Activated naive CD4-positive, alpha-beta T cell treated with anti-CD3 and anti-CD28 coated beads, Interleukin-2, amount 10 ng/mL, durations not matched to agents 7 days and 5 days (primary cell): Measurements from ENCODE around the gene GEMIN4.
"Not testable (repeated sequence)": the region's sequence is repeated elsewhere in the genome, so short reads cannot be mapped to it uniquely, and the experiment has no call there.

Experiments
- CTCF ChIA-PET: fragments of 350-600 bp; sonication (Branson Sonifier 250); formaldehyde crosslinking; loops from one replicate; lab custom pipeline; 2021; ENCODE audit warnings: antibody characterized with exemption; lab: Charles Lee
- DNase-seq: peaks from one replicate; pipeline ENCODE4 v3.0.0-alpha.2; 2020
- H3K27ac Mint-ChIP-seq: one replicate; pipeline ENCODE4 v1.8.0; 2021; ENCODE audit warnings: mild to moderate bottlenecking, moderate library complexity, mixed read lengths
- H3K27me3 Mint-ChIP-seq: one replicate; pipeline ENCODE4 v1.8.0; 2021; ENCODE audit warnings: mild to moderate bottlenecking, mixed read lengths
- H3K36me3 Mint-ChIP-seq: one replicate; pipeline ENCODE4 v1.8.0; 2021; ENCODE audit warnings: mixed read lengths
- H3K4me1 Mint-ChIP-seq: one replicate; pipeline ENCODE4 v1.8.0; 2021; ENCODE audit warnings: mixed read lengths
- H3K4me3 Mint-ChIP-seq: one replicate; pipeline ENCODE4 v1.8.0; 2021; ENCODE audit warnings: mild to moderate bottlenecking, moderate library complexity, mixed read lengths
- H3K9me3 Mint-ChIP-seq: one replicate; pipeline ENCODE4 v1.8.0; 2021; ENCODE audit warnings: mixed read lengths

Gene GEMIN4

GRCh38 chr17:752002-752619 is at the start of gene GEMIN4:
GEMIN4 (minus strand) TSS chr17:752264; CDS start chr17:752142, 122 bp downstream.
- peaks cover 31% of the 10 kb centered on the region for H3K36me3 Mint-ChIP-seq
- H3K4me1 Mint-ChIP-seq = peaks cover 33% of the 10 kb centered on the region
- H3K27me3 Mint-ChIP-seq = no peaks in the 10 kb centered on the region
- H3K27ac Mint-ChIP-seq = peak within 1 kb of the TSS; percentile 92
- DNase-seq = peak; percentile 97
- H3K9me3 Mint-ChIP-seq = peaks cover 5% of the 10 kb centered on the region
- CTCF ChIA-PET = interaction anchor here (1.3 to 1.5 kb wide), 3 partner anchors 12 to 229 kb away, joined by 3 to 4 read pairs (median 4); partner anchors contain the start of genes GLOD4 and MRM3
- H3K4me3 Mint-ChIP-seq = peak within 1 kb of the TSS; percentile 95

GRCh38 chr17:801660-802059 is 49.6 kb upstream of the GEMIN4 start:
- no peak overlapping the region for H3K4me3 Mint-ChIP-seq
- no peak overlapping the region for H3K27ac Mint-ChIP-seq
- no peak for DNase-seq
- H3K4me1 Mint-ChIP-seq = no peaks in the 10 kb centered on the region
- H3K9me3 Mint-ChIP-seq = no peaks in the 10 kb centered on the region
- CTCF ChIA-PET = interaction anchor here (1.4 kb wide), 1 partner anchor 179 kb away, joined by 6 read pairs; no protein-coding TSS in a partner anchor
- no peaks in the 10 kb centered on the region for H3K27me3 Mint-ChIP-seq
- H3K36me3 Mint-ChIP-seq = no peaks in the 10 kb centered on the region

DNA sequence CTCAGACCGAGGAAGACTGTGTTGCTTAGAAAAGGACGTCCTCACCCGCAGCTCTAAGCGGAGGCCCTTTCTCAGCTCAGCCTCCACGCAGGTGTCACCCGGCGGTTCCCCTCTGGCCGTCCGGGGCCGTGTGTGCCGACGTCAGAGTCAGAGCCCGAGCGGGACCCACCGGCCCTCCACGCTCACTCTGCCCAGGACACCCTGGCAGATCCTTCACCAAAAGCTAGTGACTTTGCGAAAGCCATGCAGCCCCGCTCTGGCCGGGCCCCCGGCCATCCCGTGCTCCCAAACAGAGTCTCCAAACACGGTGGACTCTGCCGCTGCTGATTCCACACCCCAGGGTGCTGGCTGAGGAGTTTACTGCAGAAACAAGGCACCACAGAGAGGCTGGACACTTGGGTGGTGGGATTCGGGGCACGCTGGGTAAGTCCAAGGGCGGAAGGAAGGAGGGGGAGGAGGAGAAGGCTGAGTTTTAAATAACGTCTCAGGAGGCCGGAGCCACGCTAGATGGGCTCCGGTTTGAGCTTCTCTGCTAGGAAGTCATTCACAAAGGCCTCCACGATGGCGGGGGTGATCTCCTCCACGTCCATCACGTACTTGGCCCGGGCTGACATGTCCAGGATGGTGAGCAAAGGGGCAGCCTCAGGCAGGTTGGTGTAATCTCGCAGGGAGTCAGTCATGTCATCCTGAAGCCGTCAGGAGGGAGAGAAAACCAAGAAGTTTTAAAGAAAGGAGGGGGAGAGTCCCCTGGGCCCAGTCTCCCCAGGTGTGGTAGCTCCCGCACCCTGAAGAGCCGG is 48.6 kb upstream of the GEMIN4 start:
- no peaks in the 10 kb centered on the region for H3K27me3 Mint-ChIP-seq
- no peaks in the 10 kb centered on the region for H3K4me1 Mint-ChIP-seq
- DNase-seq = no peak
- no peaks in the 10 kb centered on the region for H3K36me3 Mint-ChIP-seq
- H3K4me3 Mint-ChIP-seq = no peak overlapping the region
- no peaks in the 10 kb centered on the region for H3K9me3 Mint-ChIP-seq
- CTCF ChIA-PET = no interaction called here
- H3K27ac Mint-ChIP-seq = no peak overlapping the region

- Mint-ChIP-seq H3K4me3 (no peak overlapping the region), H3K27ac (no peak overlapping the region), H3K27me3 (no peaks in the 10 kb centered on the region), H3K36me3 (no peaks in the 10 kb centered on the region), H3K9me3 (no peaks in the 10 kb centered on the region), H3K4me1 (peaks cover 7% of the 10 kb centered on the region)
- DNase-seq = no peak
- CTCF ChIA-PET = interaction anchor here (5.2 kb wide), 1 partner anchor 182 kb away, joined by 59 read pairs; the partner anchor contains the start of gene NXN
These were observed 47.2 kb upstream of the GEMIN4 start for GRCh38 chr17:799261-799660.

- DNase-seq = no peak
- Mint-ChIP-seq H3K27ac (no peak overlapping the region), H3K4me3 (no peak overlapping the region), H3K27me3 (no peaks in the 10 kb centered on the region), H3K36me3 (no peaks in the 10 kb centered on the region), H3K4me1 (peaks cover 7% of the 10 kb centered on the region), H3K9me3 (no peaks in the 10 kb centered on the region)
- CTCF ChIA-PET = interaction anchor here (1.0 to 5.2 kb wide), 2 partner anchors 183 to 198 kb away, joined by 3 to 59 read pairs; partner anchors contain the start of genes NXN and TIMM22
These were observed 46.2 kb upstream of the GEMIN4 start for GRCh38 chr17:798246-798645.

GRCh38 chr17:797236-797840 is 45.3 kb upstream of the GEMIN4 start:
- H3K36me3 Mint-ChIP-seq = peaks cover 5% of the 10 kb centered on the region
- no peaks in the 10 kb centered on the region for H3K27me3 Mint-ChIP-seq
- no peak overlapping the region for H3K27ac Mint-ChIP-seq
- DNase-seq = no peak
- no peaks in the 10 kb centered on the region for H3K9me3 Mint-ChIP-seq
- CTCF ChIA-PET = interaction anchor here (5.2 kb wide), 1 partner anchor 184 kb away, joined by 59 read pairs; the partner anchor contains the start of gene NXN
- H3K4me1 Mint-ChIP-seq = peaks cover 7% of the 10 kb centered on the region
- H3K4me3 Mint-ChIP-seq = no peak overlapping the region

DNA sequence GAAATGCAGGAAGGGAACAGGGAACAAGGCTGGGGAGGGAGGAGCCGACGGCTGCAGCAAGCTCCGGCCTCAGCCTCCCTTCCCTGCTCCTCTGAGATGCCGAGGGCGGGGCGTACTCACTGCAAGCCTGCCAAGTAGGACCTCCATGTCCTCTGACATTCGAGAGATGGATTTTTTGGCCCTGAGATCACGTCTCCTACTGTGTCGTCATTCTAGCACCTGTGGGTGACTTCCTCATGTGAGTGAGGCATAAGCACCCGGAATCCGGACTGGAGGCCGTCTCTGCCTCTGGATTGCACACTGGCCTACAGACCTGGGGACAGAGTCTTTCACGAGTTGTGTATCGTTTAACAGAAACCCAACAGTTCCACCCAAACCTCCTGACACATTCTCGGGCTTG is 44.5 kb upstream of the GEMIN4 start:
- no peaks in the 10 kb centered on the region for H3K9me3 Mint-ChIP-seq
- no peak for DNase-seq
- H3K4me3 Mint-ChIP-seq = no peak overlapping the region
- H3K27me3 Mint-ChIP-seq = no peaks in the 10 kb centered on the region
- CTCF ChIA-PET = interaction anchor here (0.6 to 5.2 kb wide), 3 partner anchors 185 to 449 kb away, joined by 3 to 59 read pairs (median 11); partner anchors contain the start of gene NXN
- no peak overlapping the region for H3K27ac Mint-ChIP-seq
- peaks cover 7% of the 10 kb centered on the region for H3K4me1 Mint-ChIP-seq
- peaks cover 8% of the 10 kb centered on the region for H3K36me3 Mint-ChIP-seq

DNA sequence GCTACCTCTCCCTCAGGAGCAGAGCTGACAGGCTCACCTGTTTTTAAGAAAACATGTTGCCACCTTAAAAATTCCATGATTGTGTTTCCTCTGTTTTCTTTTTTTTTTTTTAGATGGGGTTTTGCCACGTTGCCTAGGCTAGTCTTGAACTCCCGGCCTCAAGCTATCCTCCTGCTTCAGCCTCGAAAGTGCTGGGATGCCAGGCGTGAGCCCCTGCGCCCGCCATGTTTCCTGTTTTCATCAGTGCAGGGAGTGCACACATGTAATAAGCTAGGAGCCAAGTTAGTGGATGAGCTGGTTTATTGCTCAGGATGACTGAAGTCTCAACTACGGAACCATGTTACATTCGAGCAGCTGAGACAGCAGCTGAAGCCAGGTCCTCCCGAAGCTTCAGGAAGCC is 43.7 kb upstream of the GEMIN4 start:
- Mint-ChIP-seq H3K4me1 (peaks cover 7% of the 10 kb centered on the region), H3K9me3 (no peaks in the 10 kb centered on the region), H3K27me3 (no peaks in the 10 kb centered on the region), H3K27ac (no peak overlapping the region), H3K36me3 (peaks cover 16% of the 10 kb centered on the region), H3K4me3 (no peak overlapping the region)
- CTCF ChIA-PET = interaction anchor here (0.7 to 5.2 kb wide), 11 partner anchors 9 to 260 kb away, joined by 3 to 59 read pairs (median 7); partner anchors contain the start of genes NXN and TIMM22
- DNase-seq = no peak

- peaks cover 16% of the 10 kb centered on the region for H3K36me3 Mint-ChIP-seq
- H3K27me3 Mint-ChIP-seq = no peaks in the 10 kb centered on the region
- peaks cover 7% of the 10 kb centered on the region for H3K4me1 Mint-ChIP-seq
- no peak overlapping the region for H3K27ac Mint-ChIP-seq
- DNase-seq = no peak
- H3K9me3 Mint-ChIP-seq = no peaks in the 10 kb centered on the region
- CTCF ChIA-PET = interaction anchor here (0.7 to 5.2 kb wide), 12 partner anchors 9 to 261 kb away, joined by 3 to 59 read pairs (median 6); partner anchors contain the start of genes NXN and TIMM22
- H3K4me3 Mint-ChIP-seq = no peak overlapping the region
These were observed 43.2 kb upstream of the GEMIN4 start for GRCh38 chr17:795276-795675.

- H3K9me3 Mint-ChIP-seq = no peaks in the 10 kb centered on the region
- CTCF ChIA-PET = interaction anchor here (0.7 to 5.2 kb wide), 11 partner anchors 10 to 261 kb away, joined by 3 to 59 read pairs (median 7); partner anchors contain the start of genes NXN and TIMM22
- peak; percentile 66 for DNase-seq
- no peak overlapping the region for H3K4me3 Mint-ChIP-seq
- H3K4me1 Mint-ChIP-seq = peaks cover 7% of the 10 kb centered on the region
- H3K36me3 Mint-ChIP-seq = peaks cover 18% of the 10 kb centered on the region
- no peak overlapping the region for H3K27ac Mint-ChIP-seq
- no peaks in the 10 kb centered on the region for H3K27me3 Mint-ChIP-seq
These were observed 42.8 kb upstream of the GEMIN4 start for GRCh38 chr17:794876-795275.

- Mint-ChIP-seq H3K9me3 (no peaks in the 10 kb centered on the region), H3K4me1 (peaks cover 7% of the 10 kb centered on the region), H3K36me3 (peaks cover 21% of the 10 kb centered on the region), H3K27me3 (no peaks in the 10 kb centered on the region), H3K4me3 (no peak overlapping the region), H3K27ac (no peak overlapping the region)
- CTCF ChIA-PET = interaction anchor here (1.8 kb wide), 1 partner anchor 205 kb away, joined by 7 read pairs; the partner anchor contains the start of gene TIMM22
- DNase-seq = no peak
These were observed 40.2 kb upstream of the GEMIN4 start for GRCh38 chr17:792277-792676.

DNA sequence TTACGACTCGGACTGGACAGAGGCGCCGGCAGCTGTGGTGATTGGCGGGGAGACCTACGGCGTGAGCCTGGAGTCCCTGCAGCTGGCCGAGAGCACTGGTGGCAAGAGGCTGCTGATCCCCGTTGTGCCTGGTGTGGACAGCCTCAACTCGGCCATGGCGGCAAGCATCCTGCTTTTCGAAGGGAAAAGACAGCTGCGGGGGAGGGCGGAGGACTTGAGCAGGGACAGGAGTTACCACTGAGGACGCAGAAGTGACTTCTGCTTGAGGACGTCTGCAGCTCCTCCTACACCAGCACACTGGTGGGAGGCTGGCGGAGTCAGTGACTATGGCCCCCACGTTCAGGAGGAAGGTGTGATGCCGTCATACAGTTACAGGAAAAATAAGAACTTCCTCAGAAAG is 39.8 kb upstream of the GEMIN4 start:
- Mint-ChIP-seq H3K36me3 (peaks cover 23% of the 10 kb centered on the region), H3K4me3 (no peak overlapping the region), H3K27me3 (no peaks in the 10 kb centered on the region), H3K9me3 (no peaks in the 10 kb centered on the region), H3K4me1 (peaks cover 7% of the 10 kb centered on the region), H3K27ac (no peak overlapping the region)
- DNase-seq = no peak
- CTCF ChIA-PET = interaction anchor here (1.8 kb wide), 1 partner anchor 205 kb away, joined by 7 read pairs; the partner anchor contains the start of gene TIMM22

DNA sequence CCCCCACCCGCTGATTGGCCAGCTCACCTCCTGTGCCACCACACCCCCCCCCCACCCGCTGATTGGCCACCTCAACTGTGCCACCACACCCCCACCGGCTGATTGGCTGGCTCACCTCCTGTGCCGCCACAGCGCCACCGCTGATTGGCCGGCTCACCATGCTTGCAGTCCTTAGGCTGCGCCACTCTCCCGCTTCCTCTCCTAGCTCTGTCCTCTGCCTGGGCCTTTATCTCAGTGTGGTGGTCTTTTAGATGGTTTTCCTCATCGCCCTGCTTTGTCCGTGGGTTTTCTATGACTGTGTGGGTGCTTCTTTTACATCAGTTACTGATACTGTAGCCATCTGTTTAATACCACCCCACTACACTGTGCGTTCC is 38.8 kb upstream of the GEMIN4 start:
- not testable (repeated sequence) for H3K4me1 Mint-ChIP-seq, H3K4me3 Mint-ChIP-seq, H3K9me3 Mint-ChIP-seq, H3K27me3 Mint-ChIP-seq, DNase-seq
- Mint-ChIP-seq H3K36me3 (peaks cover 25% of the 10 kb centered on the region), H3K27ac (peak overlapping the region; percentile 67)
- CTCF ChIA-PET = interaction anchor here (1.8 kb wide), 1 partner anchor 206 kb away, joined by 7 read pairs; the partner anchor contains the start of gene TIMM22
